SU-DHL-6 (cell line): ENCODE measurements around the gene CORT.

Experiments used
- CTCF ChIP-seq: fragments of 200-600 bp; sonication (generic); IDR thresholded peaks from one replicate; pipeline ENCODE4 v1.5.1; 2017; ENCODE audit warnings: antibody characterized with exemption, mild to moderate bottlenecking, low read length, moderate library complexity; ENCODE audit not compliant: insufficient read depth, poor library complexity, severe bottlenecking
- EZH2phosphoT487 ChIP-seq: fragments of 200-600 bp; sonication (generic), shearing (Covaris generic); conservative IDR thresholded peaks from 2 replicates; pipeline ENCODE4 v1.6.1; 2018; ENCODE audit warnings: mild to moderate bottlenecking, antibody characterized with exemption, low read length, moderate library complexity, mixed read lengths

- no peak for TF ChIP-seq CTCF
- no peak for TF ChIP-seq EZH2phosphoT487
These were observed 6.8 kb downstream of the CORT start for GRCh38 chr1:10456661-10457060.
